ENCODE data around the gene CXCR6.

CXCR6 gene

DNA sequence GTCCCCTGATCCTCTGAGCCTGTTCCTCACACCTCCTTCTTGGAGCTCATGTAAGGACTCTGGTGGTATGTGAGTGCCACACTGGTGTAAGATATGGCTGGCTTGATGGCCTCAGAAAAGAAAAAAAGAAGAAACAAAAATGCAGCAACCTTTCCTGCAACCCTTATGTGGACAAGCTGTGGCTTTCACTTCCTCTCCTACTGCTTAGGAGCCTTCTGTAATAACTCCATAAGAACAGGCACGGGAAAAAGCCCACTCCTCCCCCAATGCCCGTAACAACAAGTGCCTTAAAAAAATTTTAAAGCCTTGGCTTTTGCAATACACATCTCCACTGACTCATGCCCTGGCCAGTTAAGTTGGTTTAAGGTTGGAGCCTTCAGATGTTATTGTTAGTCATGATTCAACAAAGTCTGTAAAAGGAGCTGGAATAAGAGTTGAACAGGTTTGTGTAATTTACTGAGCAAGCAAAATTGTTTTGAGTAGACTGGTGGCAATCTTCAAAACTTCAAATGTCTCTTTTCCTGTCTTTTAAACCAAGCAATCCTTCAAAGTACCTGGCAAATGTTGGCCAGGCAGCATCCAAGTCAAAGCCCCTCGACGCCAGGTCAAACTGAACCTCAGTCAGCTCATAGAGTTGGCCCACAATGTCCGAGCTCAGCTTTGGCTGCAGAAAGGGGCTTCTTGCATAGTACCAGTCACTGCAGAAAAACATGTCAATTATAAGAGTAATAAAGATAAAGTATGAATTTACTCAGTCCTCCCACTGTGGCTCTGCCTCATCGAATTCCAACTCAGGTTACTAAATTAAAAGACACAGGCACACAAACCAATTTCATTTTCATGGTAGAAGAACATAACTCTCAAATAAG is 29.5 kb downstream of the CXCR6 start:
- no peak for DNase-seq

DNA sequence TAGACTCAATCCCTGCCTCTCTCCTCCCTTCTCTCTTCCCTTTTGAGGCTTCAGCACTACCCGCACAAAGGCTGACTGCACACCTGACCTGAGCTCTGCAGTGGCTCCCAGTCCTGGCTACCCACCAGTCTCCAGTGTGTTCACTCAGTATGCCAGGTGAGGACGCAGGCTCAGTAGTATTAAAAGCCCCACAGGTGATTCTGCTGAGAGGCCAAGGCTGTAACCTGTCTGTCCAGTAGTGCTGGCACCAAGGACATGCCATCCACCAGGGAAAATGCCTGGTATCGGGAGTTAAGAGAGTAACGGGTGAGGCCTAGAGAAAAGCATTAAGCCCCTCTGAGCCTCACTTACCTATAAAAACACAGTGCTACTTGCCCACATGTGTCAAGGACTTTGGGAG is 31.4 kb downstream of the CXCR6 start:
- no peak for DNase-seq

DNA sequence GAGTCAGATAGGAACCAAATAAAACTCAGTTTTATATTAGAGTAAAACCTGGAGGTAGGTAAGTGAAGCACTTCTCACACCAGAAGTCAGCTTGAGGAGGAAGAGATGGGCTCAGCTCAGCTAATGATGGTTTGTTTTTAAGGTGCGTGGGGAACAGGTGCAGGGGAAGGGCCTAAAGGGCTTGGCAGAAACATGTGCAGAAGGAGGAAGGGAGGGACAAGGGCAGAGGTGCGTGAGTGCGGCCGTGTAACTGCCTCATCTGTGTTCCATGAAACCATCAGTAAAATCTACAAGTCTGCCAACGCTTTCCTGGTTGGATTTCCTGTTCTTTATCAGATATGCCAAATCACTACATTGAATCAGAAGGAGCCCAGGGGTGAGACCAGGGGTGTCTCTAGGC is 32.4 kb downstream of the CXCR6 start:
- DNase-seq, result no peak

DNA sequence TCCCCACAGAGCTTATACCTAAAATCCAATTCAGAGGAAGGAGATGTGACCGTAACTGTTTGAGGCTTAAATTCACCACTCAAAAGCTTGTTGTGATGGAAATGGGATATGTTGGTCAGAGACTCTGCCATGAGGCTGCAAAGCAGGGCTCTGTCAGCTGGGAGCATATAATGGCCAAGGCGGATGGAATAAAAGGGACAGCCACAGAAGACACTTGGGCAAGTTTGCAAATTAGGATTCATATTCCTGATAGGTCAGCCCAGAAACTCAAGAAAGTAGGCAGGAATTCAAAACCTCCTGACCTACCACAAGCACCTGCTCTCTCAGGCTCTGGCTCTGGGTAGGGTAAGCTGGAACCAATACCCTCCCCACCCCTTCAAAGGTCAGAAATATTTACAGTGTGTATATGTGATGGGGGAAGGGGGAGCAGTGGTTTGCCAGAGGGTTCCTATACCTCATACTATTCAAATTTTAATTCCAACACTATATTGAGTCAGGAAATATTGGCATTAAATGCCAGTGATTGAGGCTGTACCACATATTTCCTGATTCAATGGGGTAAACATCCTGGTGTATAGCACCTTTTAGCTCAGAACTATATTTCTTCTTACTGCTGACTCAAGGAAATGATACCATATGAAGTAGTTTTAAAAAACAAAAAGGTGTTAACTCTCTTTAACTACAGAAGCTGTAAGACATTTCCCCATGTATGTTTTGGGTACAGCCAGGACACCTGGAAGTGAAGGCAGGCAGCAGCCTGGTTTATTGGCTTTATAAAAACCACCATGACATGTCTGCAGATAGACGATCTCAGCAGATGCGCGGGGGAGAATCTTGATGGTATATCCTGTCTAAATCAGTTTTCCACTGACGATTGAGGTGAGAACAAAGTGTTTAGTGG is 33.2 kb downstream of the CXCR6 start:
- no peak for DNase-seq

DNA sequence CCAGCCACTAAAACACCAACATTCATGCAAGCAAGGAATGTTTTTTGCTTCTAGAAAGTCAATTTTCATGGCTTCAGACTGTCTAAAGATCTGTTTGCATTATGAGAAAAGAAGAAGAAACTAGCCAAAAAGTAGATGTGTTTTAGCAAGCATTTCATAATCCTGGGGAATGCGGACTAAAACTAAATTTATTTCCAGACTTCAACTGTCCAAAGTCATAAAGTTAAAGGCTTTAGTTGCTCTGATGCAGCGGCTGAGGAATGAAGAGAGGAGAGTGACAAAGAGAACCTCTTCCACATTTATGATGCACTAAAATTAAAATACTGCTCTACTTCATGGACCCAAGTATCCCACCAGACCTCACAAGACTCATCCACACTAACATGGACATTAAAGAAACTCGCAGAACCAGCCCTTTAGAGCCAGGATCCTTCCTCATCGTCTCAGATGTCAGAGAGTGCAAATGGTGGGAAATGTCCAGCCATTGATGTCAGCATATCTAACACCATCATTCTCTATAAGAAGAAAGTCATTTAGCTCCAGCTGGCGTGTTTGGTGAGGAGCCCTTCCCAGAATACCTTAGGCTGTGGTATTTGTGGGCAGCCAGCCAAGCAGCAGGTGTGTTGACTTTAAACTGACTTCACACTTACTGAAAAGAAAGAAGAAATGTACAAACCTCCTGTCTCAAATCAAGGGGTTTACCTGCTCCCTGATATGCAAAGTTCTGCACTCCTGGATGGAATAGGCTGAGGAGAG is 34.9 kb downstream of the CXCR6 start:
- DNase-seq, result no peak

DNA sequence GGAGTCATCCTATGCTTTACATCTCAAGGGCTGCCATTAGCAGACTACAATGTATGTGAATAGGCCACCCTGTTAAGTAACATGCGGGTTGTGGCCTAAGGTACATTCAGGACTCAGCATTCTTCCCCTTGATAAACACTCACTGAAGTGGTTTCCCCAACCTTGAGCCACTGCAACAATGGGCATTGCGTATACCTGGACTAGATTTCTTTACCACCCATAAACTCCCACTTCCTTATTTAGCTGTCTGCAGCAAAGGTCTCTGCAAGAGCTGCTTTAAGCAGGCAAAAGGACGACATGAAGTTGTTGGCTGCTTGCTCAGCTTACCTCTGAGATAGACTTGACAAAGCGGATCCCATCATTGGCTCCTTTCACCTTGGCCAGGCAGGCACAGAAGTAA is 36.1 kb downstream of the CXCR6 start:
- DNase-seq, result no peak

DNA sequence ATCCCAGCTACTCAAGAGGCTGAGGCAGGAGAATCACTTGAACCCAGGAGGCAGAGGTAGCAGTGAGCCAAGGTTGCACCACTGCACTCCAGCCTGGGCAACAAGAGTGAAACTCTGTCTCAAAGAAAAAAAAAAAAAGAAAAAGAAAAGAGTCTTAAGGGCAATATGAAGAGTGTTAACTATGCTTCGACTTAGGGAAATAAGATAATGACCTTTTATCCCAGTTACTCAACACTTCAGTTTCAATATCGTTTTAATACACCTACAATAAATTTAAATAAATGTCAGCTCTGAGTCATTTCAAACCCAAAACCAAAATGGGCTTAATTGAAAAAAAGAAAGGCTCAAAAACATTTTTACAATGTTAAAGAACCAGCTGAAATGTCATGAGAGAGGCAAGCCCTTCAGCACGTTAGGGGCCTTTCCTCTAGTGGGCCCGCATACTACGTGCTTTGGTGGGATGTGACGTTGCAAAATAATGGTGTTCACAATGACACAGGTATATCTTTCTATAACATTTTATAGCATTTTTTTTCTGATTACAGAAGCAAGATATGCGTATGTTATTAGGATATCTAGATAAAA is 37.1 kb downstream of the CXCR6 start:
- DNase-seq, result no peak

DNA sequence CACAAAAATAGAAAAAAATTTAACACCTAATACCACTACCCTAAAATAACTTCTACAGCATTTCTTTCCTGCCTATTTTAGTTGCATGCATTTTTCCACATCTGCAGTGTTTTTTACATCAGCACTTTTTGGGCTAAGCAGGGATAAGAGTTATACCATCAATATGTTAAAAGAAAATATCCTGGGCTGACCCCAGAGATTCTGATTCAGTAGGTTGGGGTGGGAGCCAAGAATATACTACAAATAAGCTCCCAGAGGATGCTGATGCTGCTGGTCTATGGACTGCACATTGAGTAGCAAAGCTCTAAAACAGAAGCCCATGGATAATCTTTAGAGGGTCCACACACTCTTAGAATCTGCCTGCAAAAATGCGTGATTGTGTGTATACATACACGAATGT is 37.6 kb downstream of the CXCR6 start:
- no peak for DNase-seq

DNA sequence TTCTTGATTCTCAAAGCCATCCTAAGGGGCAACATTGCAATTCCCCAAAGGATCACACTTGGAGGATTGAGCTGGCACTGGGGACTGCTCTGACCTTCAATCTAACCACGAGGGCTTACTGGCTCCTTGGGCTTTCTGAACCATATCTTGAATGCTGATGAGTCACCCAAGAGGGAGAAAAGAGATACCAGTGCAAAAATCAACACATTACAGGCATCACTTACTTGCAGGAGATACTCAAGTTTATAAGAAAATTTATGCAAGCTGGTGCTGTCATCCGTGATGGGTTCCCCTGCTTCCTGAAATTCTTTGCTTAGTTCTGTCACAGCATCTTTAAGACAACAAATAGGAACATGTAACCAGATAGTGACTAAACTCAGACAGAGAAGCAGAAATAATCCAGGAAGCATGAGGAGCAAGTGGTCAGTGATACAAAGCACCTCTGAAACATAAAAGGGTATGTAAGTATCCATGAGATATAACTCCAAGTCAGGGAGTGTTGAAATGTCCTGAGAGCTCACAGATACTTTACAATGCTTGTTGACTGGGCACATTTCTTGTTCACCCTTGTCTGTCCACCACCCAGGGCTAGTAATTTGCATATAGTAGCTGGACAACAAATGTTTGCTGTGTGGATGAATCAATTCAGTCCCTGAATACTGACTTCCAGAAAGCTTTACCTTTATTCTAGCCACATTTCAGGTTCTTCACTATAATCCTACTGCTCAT is 38.2 kb downstream of the CXCR6 start:
- DNase-seq, result no peak

DNA sequence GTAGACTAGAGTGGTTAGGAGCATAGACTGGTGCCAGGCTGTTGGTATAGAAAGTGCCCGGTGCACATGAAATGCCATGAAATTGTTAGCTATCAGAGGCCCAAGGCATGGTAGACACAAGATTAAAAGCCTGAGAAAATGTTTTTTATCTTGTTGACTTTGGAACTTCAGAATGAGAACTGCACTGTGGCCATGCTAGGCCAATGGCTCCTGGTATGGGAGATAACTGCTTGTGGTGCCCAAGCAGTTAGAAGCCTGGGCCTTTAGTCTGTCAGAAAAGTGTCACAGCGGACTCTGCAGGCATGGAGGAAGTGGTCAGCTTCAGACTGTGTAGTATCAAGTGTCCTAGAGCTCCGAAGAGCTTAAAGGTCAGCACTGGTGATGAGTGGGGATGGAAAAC is 40.5 kb downstream of the CXCR6 start:
- no peak for DNase-seq

DNA sequence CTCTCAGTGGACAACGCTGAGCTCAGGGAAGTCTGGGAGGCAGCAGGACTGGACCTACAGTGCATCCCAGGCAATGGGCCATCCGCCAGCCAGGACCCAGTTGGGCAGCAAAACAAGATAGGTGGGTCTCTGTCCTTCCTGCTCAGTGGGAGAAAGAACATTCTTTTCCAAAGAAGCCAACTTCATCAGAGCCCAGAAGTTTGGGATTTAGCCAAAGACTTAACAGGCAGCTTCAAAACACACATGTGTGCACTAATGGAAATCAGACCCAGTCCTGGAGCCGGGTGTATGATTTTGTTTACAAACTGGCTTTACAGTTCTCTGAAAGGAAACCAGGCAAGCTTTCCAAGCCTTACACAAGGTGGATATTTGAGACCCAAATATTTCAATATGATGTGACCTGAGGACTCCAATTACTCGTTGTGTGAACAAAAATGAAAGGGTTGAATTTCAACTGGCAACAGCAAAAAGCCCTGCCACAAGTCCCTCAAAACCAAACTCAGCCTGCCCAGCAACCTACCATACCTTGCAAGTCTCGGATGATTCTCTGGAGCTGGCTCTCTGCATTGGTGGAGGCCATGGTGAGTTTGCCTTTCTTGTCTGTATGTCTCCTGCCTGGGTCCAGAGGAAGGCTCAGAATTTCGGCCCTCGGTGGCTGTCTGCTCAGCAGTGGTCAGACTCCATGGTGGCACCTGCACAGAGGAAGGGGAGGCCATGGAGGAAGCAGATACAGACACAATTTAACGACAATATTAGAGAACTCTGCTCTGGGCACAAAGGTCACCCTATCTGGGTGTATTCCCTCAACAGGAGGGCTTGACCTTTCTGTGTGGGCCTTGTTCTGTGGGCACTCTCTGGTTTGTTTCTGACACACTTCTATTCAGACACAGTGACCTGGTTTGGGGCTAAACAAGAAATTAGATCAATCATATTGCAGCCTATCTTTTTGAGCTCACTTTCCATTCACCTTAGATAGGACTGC is 41.4 kb downstream of the CXCR6 start:
- no peak for DNase-seq

DNA sequence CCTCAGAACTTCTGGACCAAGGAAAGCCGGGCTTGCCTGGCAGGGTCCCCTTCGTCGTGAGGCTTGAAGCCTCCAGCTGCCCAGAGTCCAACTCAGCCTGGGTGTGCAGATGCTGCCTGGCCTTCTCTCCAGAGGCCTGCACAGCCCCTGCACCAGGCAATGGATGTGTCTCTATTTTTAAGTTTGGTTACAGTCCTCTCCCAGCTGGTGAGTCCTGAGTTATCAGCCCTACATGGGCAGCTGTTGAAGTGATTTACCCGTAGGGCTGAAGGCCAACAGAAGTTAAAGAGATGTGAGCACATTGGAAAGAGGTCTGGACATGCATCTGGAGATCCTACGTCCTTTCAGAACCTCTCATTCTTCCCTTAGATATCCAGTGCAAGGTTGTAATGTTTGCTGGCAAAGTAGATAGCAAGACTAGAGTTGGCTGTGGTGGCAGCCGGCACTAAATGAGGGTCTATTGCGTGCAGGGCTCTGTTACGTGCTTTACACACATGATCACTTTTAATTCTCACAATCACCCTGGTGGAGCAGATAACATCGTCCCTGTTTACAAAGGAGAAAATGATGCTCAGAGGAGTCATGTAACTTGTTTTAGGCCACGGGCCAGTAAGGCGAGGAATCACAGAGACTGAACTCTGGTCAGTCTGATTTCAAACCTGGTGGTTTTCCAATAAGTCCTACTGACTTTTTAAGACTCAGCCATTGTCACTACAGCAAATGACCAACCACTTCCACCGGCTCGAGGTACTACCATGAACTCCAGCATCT is 42.5 kb downstream of the CXCR6 start:
- no peak for DNase-seq

DNA sequence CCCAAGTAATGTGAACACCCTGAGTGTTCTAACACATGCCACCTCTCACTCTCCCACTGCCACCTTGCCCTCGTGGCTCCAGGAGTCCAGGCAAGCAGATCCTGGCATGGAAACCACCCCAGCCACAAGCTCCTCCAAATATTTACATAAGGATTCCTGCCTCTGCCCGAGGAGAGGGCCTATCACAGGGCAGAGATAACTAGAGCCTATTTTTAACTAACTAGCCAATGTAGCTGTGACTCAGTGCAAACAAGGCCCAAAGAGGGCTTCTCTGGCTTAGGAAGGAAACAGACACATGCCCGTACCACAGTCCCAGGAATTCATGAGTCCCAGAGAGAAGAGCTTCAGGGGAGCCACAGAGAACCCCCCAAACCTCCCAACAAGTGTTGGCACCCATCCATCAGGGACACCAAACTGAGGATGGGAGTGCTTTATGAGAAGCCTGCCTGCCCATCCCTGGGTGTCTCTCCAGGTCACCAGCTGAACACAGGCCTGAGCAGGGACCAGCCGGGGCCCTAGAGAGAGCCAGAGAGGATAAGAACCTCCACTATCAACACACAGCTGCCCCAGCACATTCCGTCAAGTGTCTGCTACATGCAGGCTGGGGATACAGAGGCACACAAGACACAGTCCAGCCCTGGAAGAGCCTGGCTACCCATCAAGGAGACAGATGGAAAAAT is 43.2 kb downstream of the CXCR6 start:
- DNase-seq, result no peak

DNA sequence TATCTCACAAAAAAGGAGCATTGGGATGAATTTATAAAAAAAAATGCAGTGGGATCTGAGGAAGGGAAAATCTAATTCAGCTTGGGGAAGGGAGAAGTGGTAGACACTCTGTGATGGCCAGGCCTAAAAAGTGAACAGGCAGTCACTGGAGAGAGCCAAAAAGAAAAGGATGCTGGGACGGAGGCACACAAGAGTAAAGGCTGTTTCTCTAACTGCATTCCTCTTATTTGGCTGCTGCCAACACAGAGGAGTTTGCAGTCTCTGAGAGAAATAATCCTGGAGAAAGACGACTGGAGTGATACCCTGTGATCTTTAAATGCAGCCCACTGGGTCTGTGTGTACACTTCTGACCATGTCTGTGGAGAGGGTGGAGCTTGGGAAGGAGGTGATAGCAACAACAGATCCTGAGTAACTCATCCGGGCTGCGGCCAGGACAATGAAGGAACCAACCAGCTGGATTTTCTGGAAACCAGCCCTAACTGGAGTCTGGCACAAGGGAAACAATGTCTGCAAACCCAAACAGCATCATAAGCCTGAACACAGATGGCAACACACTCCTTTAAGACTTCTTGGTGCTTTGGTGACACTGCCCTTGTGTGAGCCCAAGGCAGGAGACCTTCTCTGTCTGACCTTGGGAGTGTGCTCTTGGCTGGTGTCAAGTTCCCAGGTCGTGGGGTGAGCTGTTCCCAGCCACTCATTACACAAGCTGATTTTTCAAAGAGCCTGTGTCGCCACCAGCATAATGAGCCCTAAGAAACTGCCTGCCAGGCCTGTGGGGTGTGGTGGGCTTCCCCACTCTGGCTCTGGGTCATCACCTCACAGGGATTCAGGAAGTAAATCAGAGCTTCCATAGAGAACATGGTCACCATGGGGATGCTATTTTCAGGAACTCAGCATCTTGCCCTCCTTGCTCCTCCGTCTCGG is 44.4 kb downstream of the CXCR6 start:
- DNase-seq, result no peak

DNA sequence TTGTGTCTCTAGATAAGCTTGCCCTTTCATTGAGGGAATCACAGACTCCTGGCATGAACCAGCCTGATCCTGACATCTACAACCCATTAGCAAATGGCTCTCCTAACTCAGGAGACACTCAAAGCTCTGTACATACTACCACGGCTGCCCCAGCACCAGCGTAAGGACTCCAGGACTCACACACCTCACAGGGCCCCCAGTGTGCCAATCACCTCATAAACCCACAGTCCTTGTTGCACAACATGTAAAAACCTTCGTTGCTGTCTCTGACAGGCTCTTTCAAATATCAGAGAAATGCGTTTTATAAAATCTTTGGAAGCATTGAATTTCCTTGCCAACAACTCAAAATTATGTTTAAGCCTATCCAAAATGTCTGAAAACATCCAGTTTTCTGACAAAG is 45.1 kb downstream of the CXCR6 start:
- DNase-seq, result no peak

DNA sequence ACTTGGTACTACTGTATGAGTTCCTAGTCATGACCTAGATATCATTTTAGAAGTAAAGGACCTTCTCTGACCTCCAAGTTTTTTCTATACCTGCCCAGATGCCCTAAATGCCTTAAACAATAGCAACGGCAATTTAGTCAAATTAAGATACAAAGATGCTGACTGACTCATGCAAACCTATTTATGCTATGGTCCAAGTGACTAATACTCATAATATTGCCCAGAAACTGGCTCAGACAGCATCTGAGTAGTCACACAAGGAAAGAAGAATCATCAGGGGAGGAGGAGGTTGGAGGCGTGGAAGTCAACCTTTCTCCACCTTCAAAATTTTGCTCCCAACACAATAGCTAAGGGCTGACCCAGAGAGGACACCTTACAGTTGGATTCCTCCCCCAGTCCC is 45.5 kb downstream of the CXCR6 start:
- no peak for DNase-seq

DNA sequence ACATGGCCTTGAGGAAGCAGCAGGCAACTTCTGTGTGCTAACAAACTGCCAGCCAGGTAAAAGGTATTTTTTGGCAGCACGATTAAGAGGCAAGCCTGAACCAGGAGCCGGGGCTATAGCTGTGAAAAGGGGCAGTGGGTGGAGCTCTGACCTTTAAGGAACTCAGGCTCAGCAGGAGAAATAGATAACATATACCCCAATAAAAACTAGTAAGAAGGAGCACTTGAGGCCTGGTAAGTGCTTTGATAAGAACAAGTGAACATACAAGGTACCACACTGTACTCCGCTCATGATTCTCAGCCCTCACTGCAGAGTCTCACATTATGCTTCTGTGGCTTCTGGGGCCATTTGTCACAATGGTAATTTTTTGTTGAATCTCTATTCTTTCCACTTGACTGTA is 46.9 kb downstream of the CXCR6 start:
- DNase-seq, result no peak

DNA sequence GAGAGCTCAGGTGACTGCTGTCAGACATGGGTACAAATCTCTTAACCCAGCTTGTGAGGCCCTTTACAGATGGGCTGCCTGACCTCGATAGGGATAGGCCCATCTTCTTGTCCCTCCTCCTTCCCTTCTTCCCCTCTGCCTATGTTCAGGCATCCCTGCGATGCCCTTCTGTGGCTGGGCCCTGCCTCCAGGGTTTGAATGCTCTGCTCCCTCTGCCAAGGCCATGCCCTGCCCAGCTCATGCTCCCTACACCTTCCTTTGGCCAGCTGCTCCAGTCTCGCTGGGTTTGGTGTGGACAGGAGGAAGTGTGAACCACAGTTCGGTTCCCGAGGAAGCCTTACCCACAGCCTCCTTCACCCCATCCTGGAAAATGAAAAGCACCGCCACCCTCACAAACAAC is 48.1 kb downstream of the CXCR6 start:
- DNase-seq, result no peak
